Hepatocyte (in vitro differentiated cells): ENCODE measurements around the gene NPIPB2. TPM values are rescaled to one million over a fixed set of nuclear protein-coding genes. Genes with fewer than 3 reads are reported as not detected.

Experiments used
- DNase-seq: peaks from one replicate; pipeline ENCODE4 v3.0.0-alpha.2; 2016; ENCODE audit warnings: low spot score
- H2AFZ ChIP-seq: fragments of 200-600 bp; sonication (generic); 2 replicates; pipeline ENCODE4 v1.6.0; 2016; ENCODE audit warnings: antibody characterized with exemption, mild to moderate bottlenecking
- H3K27ac ChIP-seq: fragments of 200-600 bp; sonication (generic); 2 replicates; pipeline ENCODE4 v1.5.1; 2016; ENCODE audit warnings: mild to moderate bottlenecking
- H3K27me3 ChIP-seq: fragments of 200-600 bp; sonication (generic); 2 replicates; pipeline ENCODE4 v1.6.1; 2016
- H3K36me3 ChIP-seq: fragments of 200-600 bp; sonication (generic); replicated peaks from 2 replicates; pipeline ENCODE4 v1.5.1; 2016; ENCODE audit warnings: low read depth; ENCODE audit not compliant: insufficient read depth
- H3K4me1 ChIP-seq: fragments of 200-600 bp; sonication (generic); 2 replicates; pipeline ENCODE4 v1.5.1; 2016; ENCODE audit warnings: mild to moderate bottlenecking, moderate library complexity; ENCODE audit not compliant: insufficient read depth
- H3K4me2 ChIP-seq: fragments of 200-600 bp; sonication (generic); 2 replicates; pipeline ENCODE4 v1.6.0; 2016
- H3K4me3 ChIP-seq: fragments of 200-600 bp; sonication (generic); 2 replicates; pipeline ENCODE4 v1.5.1; 2016; ENCODE audit warnings: mild to moderate bottlenecking
- H3K79me2 ChIP-seq: fragments of 200-600 bp; sonication (generic); 2 replicates; pipeline ENCODE4 v1.6.0; 2017; ENCODE audit warnings: mild to moderate bottlenecking
- H3K9me2 ChIP-seq: fragments of 200-600 bp; sonication (generic); replicated peaks from 2 replicates; pipeline ENCODE4 v1.6.0; 2017; ENCODE audit warnings: mild to moderate bottlenecking; ENCODE audit not compliant: insufficient read depth
- H3K9me3 ChIP-seq: fragments of 200-600 bp; sonication (generic); 2 replicates; pipeline ENCODE4 v1.5.1; 2016; ENCODE audit warnings: low read depth, mild to moderate bottlenecking
- H4K20me1 ChIP-seq: fragments of 200-600 bp; sonication (generic); 2 replicates; pipeline ENCODE4 v1.6.0; 2016; ENCODE audit warnings: mild to moderate bottlenecking; ENCODE audit not compliant: insufficient read depth, poor library complexity, severe bottlenecking
- EZH2 ChIP-seq: fragments of 200-600 bp; sonication (generic); IDR thresholded peaks from 2 replicates; pipeline ENCODE4 v1.6.1; 2016; ENCODE audit warnings: antibody characterized with exemption, mild to moderate bottlenecking, borderline replicate concordance
- EZH2phosphoT487 ChIP-seq: fragments of 200-600 bp; sonication (generic); IDR thresholded peaks from one replicate; pipeline ENCODE4 v1.6.1; 2018; ENCODE audit warnings: antibody characterized with exemption, mild to moderate bottlenecking, low read depth, moderate library complexity; ENCODE audit not compliant: unreplicated experiment, severe bottlenecking
- WGBS: methylation state at CpG from one replicate; pipeline ENCODE4 v1.1.6; 2016; ENCODE audit warnings: low lambda C conversion rate; ENCODE audit errors: missing lambda C conversion rate; 5-methylcytosine and 5-hydroxymethylcytosine counted together
- polyA plus RNA-seq: library from polyadenylated mRNA; unstranded; fragments of >200 nt; fragmentation: Nextera tagmentation; extraction: Ambion mirVana; gene quantifications from 2 replicates; pipeline ENCODE4 v1.2.1, GENCODE V29; 2016
- total RNA-seq: library from RNA; depleted of rRNA; stranded (reverse); fragments of >200 nt; gene quantifications from 2 replicates; pipeline ENCODE4 v1.2.3, GENCODE V29; 2014
- TF ChIP-seq, protein P1 (sequence below): fragments of 200-600 bp; sonication (generic); IDR thresholded peaks from 2 replicates; pipeline ENCODE4 v1.5.1; 2016; ENCODE audit warnings: antibody characterized with exemption, mild to moderate bottlenecking; ENCODE audit not compliant: poor library complexity

Gene NPIPB2
- total and polyA plus RNA-seq, 2 experiments from 2014 or later: 5.8 to 12.2 TPM

DNA sequence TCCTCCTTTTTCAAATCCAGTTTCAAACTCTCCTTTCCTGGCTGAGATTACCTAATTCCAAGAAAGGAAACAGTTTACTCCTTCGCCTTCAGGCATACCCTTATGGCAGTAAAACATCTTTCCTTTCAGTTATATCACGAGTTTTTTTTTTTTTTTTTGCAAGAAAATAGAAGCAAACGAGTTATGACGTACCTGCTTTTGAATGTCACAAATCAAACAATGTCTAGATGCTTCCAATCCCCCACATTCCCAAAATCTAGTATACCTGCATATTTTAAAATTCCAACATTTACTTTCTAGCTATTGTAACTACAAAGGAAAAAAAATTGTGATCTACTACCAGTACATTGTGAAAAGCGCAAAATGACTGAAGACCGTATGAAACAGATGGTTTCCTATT, 55.0 kb downstream of the NPIPB2 start:
- WGBS: 98% methylated on average over 6 of the region's 6 CpGs
- Histone ChIP-seq H4K20me1 (no peaks in the 10 kb centered on the region), H3K4me3 (no peak overlapping the region)

DNA sequence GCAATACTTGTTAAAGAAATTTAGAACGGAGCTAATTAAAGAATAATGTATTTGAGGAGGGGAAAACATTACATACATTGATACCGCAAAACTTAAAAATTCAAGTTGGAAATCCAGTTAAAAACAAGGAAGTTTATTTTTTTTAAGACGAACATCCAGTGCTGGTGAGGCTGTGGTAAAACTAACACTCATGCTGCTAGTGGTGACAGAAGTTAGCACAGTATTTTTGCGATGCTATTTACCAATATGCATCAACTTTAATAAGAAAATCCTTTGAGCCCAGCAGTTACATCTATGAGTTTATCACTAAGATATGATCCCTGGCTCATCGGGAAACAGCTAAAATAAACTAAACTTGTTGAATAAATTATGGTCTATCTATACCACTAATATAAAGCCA, 57.8 kb downstream of the NPIPB2 start:
- Histone ChIP-seq H4K20me1 (no peaks in the 10 kb centered on the region), H3K9me2 (no peaks in the 10 kb centered on the region), H3K4me1 (no peaks in the 10 kb centered on the region), H2AFZ (no peak overlapping the region), H3K27me3 (no peaks in the 10 kb centered on the region), H3K79me2 (peaks cover 22% of the 10 kb centered on the region), H3K4me3 (no peak overlapping the region), H3K36me3 (peaks cover 3% of the 10 kb centered on the region), H3K4me2 (no peak overlapping the region), H3K9me3 (no peaks in the 10 kb centered on the region), H3K27ac (no peak overlapping the region)
- DNase-seq: no peak
- TF ChIP-seq EZH2 (no peak), EZH2phosphoT487 (no peak)
- TF ChIP-seq, protein P1, sequence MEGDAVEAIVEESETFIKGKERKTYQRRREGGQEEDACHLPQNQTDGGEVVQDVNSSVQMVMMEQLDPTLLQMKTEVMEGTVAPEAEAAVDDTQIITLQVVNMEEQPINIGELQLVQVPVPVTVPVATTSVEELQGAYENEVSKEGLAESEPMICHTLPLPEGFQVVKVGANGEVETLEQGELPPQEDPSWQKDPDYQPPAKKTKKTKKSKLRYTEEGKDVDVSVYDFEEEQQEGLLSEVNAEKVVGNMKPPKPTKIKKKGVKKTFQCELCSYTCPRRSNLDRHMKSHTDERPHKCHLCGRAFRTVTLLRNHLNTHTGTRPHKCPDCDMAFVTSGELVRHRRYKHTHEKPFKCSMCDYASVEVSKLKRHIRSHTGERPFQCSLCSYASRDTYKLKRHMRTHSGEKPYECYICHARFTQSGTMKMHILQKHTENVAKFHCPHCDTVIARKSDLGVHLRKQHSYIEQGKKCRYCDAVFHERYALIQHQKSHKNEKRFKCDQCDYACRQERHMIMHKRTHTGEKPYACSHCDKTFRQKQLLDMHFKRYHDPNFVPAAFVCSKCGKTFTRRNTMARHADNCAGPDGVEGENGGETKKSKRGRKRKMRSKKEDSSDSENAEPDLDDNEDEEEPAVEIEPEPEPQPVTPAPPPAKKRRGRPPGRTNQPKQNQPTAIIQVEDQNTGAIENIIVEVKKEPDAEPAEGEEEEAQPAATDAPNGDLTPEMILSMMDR: no peak
- WGBS: 94% methylated on average over 5 of the region's 5 CpGs

More for the DNA sequence above, 55.0 kb downstream of the NPIPB2 start:
- DNase-seq: no peak
- Histone ChIP-seq H3K4me1 (no peaks in the 10 kb centered on the region), H3K9me2 (no peaks in the 10 kb centered on the region), H3K27me3 (no peaks in the 10 kb centered on the region), H3K79me2 (peaks cover 27% of the 10 kb centered on the region), H3K36me3 (peaks cover 3% of the 10 kb centered on the region), H2AFZ (no peak overlapping the region), H3K4me2 (no peak overlapping the region), H3K27ac (no peak overlapping the region), H3K9me3 (no peaks in the 10 kb centered on the region)
- no peak for TF ChIP-seq EZH2
- TF ChIP-seq EZH2phosphoT487: no peak
- TF ChIP-seq, protein P1: no peak

DNA sequence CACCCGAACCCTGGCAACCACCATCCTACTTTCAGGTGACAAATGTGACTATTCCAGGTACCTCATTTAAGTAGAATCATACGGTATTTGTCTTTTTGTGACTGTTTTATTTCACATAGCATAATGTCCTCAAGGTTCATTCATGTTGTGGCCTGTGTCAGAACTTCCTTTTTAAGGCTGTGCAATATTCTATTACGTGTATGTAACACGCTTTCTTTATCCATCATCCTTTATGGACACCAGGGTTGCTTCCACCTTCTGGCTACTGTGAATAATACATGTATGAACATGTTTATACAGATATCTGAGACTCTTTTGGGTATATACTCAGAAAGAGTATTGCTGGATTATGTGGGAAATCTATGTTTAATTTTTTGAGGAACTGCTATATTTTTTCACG, 61.8 kb downstream of the NPIPB2 start:
- no peaks in the 10 kb centered on the region for H4K20me1 ChIP-seq
- H3K79me2 ChIP-seq: peaks cover 38% of the 10 kb centered on the region
- DNase-seq: no peak
- no peak overlapping the region for H3K4me2 ChIP-seq
- H3K27ac ChIP-seq: no peak overlapping the region
- no peaks in the 10 kb centered on the region for H3K27me3 ChIP-seq
- H2AFZ ChIP-seq: no peak overlapping the region
- H3K9me3 ChIP-seq: no peaks in the 10 kb centered on the region
- H3K9me2 ChIP-seq: no peaks in the 10 kb centered on the region
- no peaks in the 10 kb centered on the region for H3K36me3 ChIP-seq
- 97% methylated on average over 5 of the region's 5 CpGs for WGBS
- H3K4me1 ChIP-seq: no peaks in the 10 kb centered on the region
- TF ChIP-seq EZH2 (no peak), EZH2phosphoT487 (no peak)
- TF ChIP-seq, protein P1: no peak
- no peak overlapping the region for H3K4me3 ChIP-seq

DNA sequence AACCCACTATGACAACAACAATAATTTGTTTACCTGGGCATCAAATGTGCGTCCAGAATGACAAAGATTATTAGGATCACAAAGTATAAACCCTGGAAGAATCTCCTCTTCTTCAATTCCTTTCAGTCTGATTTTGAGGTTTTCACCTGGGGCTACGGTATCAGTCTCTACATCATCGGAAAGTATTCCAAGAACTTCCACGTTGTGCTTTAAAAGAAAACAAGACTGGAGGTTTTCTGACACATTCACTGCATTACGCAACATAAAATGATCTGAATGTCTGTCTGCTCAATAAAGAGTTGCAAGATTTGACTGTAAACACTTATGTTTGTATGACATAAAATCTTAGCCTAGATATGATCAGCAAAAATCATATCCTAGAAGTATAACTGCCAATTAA, 64.5 kb downstream of the NPIPB2 start:
- no peaks in the 10 kb centered on the region for H3K36me3 ChIP-seq
- TF ChIP-seq EZH2 (no peak), EZH2phosphoT487 (no peak)
- TF ChIP-seq, protein P1: no peak
- H2AFZ ChIP-seq: no peak overlapping the region
- no peaks in the 10 kb centered on the region for H4K20me1 ChIP-seq
- H3K27me3 ChIP-seq: no peaks in the 10 kb centered on the region
- no peaks in the 10 kb centered on the region for H3K9me3 ChIP-seq
- no peak for DNase-seq
- H3K79me2 ChIP-seq: peaks cover 40% of the 10 kb centered on the region
- H3K4me3 ChIP-seq: no peak overlapping the region
- no peak overlapping the region for H3K27ac ChIP-seq
- no peak overlapping the region for H3K4me2 ChIP-seq
- H3K9me2 ChIP-seq: no peaks in the 10 kb centered on the region
- whole genome bisulfite sequencing: 85% methylated on average over 5 of the region's 5 CpGs
- H3K4me1 ChIP-seq: no peaks in the 10 kb centered on the region
